GM12801 (cell line): ENCODE measurements around the gene PLPPR3.

ENCODE experiments used
- TF ChIP-seq, protein P1 (sequence below): IDR thresholded peaks from one replicate; pipeline ENCODE4 v1.5.1; 2011; ENCODE audit warnings: control low read depth; ENCODE audit not compliant: insufficient read length; ENCODE audit errors: extremely low read depth

The PLPPR3 gene

DNA sequence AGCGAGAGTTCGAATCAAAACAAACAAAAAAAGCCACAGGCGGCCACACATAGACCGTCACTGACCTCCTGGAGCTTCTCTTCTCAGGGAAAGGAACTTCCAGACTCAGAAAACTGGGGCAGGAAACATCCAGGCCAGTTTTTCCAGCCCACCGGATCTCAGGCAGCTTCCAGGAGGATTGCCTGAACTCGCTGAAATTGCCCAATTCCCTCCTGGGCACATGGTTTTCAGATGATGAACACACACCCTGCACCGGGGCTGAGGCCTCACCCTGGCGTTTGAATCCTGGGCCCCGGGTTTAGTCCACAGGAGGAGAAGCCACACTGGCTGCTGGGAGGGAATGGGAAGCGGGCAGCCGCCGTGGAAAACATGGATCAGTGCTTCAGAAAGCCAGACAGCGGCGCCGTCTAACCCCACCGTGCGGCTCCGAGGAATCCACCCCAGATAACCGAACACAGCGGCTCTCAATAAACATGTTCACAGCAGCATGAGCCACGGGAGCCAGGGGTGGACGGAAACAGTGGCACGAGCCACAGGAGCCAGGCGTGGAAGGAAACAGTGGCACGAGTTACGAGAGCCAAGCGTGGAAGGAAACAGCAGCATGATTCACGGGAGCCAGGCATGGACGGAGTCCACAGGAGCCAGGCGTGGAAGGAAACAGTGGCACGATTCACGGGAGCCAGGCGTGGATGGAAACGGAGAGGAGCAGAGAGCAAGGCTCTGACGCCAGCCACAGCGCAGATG is 42.7 kb downstream of the PLPPR3 start:
- TF ChIP-seq, protein P1, sequence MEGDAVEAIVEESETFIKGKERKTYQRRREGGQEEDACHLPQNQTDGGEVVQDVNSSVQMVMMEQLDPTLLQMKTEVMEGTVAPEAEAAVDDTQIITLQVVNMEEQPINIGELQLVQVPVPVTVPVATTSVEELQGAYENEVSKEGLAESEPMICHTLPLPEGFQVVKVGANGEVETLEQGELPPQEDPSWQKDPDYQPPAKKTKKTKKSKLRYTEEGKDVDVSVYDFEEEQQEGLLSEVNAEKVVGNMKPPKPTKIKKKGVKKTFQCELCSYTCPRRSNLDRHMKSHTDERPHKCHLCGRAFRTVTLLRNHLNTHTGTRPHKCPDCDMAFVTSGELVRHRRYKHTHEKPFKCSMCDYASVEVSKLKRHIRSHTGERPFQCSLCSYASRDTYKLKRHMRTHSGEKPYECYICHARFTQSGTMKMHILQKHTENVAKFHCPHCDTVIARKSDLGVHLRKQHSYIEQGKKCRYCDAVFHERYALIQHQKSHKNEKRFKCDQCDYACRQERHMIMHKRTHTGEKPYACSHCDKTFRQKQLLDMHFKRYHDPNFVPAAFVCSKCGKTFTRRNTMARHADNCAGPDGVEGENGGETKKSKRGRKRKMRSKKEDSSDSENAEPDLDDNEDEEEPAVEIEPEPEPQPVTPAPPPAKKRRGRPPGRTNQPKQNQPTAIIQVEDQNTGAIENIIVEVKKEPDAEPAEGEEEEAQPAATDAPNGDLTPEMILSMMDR: no peak

DNA sequence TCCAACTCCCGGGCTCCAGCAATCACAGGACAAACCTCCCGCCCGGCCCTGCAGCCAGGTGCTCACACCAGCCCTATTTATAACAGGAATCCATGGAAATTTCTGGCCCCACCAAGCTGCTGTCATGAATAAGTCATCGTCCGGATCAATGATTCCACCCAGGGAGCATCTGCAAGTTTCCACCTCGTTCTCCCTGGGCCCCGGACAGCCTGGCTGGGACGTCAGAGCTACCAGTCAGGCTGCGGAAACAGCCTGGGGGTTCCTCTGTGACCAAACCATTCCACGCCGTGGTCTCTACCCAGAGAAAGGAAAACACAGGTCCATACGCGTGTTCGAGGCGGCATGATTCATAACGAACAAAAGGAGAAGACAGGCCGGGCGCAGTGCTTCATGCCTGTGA is 45.2 kb downstream of the PLPPR3 start:
- TF ChIP-seq, protein P1: no peak

DNA sequence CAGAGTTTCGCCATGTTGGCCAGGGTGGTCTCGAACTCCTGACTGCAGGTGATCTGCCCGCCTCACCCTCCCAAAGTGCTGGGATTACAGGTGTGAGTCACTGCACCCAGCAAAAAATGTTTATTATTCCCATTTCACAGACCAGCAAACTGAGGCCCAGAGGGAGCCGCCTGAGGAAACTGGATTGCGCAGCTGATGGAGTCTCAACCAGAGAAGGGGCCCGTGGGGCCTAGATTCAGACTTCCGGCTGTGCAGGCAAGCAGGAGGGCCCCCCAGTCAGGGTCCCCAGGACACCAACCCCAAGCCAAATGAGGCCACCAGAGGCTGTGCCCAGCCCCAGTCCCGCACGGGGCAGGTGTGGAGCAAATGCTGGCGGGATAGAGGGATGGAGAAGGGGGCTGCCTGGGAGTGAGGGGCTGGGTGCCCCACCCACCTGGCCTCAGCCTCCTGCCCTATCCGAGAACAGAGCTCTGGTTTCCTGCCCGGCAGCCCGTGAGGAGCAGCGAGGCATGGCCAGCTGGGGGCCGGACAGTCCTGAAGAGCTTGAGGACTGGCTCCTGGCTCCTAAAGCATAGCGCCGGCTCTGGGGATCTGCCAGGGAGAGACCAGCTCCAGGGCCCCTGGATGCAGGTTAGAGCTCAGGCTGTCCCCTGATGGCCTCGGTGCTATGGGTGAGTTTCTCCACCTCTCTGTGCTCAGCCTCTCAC is 48.9 kb downstream of the PLPPR3 start:
- TF ChIP-seq, protein P1: no peak

DNA sequence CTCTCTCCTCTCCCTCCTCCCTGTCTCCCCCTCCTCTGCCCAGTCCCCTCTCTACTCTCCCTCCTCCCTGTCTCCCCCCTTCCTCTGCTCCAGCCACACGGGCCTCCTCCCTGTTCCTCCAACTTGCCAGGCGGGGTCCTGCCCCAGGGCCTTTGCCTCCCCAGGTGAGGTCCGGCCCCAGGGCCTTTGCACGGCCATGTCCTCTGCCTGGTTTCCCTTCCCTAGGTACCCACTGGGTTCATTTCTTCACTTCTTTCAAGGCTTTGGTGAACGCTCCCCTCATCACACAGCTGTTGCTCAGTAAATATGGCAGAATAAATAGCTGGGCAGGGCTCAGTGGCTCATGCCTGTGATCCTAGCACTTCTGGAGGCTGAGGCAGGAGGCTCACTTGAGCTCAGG is 49.7 kb downstream of the PLPPR3 start:
- TF ChIP-seq, protein P1: no peak

DNA sequence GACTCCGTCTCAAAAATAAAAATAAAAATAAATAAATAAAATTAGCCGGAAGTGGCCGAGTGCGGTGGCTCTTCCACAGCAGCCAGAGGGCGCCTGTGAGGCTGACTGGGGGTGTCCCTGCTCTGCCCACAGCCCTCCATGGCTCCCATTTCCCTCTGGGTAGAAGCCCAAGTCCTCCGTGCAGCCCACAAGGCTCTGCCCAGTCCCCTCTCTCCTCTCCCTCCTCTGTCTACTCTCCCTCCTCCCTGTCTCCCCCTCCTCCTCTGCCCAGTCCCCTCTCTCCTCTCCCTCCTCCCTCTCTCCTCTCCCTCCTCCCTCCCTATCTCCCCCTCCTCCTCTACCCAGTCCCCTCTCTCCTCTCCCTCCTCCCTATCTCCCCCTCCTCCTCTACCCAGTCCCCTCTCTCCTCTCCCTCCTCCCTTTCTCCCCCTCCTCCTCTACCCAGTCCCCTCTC is 50.4 kb downstream of the PLPPR3 start:
- TF ChIP-seq, protein P1: no peak

DNA sequence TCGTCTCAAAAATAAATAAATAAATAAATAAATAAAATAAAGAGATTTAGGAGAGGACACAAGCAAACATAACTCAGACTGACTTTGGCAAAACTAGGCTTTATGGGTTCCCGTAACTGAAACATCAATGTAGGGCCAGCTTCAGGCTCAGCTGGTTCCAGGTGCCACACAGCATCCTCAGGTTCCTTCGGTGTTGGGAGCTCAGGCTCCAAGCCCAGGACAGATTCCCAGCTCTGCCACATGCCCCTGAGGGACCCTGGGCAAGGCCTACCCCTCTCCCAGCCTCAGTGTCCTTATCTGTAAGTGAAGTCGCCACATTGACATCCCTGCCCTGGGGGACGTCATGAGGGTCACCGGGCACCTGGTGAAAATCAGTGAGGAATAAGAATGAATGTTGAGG is 52.1 kb downstream of the PLPPR3 start:
- TF ChIP-seq, protein P1: no peak

DNA sequence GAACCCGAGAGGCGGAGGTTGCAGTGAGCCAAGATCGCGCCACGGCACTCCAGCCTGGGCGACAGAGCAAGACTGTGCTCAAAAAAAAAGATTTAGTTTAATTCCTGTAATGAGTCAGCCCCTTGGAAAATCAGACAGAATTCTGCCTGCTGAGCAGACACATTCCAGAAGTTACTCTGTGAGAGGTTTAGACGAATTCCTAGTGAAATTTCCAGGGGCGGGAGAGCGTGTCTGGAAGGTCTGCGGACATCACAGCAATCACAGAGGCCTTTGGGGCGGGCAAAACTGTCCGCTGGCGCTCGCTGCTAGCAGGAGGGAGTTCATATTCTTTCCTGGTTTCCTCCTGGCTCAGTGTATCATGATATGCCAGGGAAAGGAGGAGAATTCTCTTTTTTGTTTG is 53.3 kb downstream of the PLPPR3 start:
- TF ChIP-seq, protein P1: no peak
